Measurements from ENCODE around the gene SH3PXD2A.

DNA sequence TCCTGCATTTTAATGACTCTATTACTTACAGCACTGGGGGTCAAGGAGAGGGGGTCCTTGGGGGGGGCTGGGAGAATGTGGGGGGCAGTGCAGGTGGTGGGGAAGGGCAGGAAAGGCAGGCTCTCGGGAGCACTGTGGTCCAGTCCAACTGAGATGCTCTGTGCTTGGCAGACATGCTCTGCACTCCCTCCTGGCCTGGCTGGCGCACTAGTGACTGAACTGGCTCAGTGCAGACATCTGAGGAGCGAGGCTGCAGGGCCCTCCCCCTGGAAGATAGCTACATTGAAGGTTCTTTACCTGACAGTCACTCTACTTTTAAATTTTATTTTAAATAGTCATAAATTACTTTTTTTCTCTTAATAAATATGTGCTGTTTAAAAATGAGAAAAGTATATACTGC is 256.2 kb downstream of the SH3PXD2A start:
- no peak for TF ChIP-seq GATA2 (IDR thresholded peaks at IDR 0.05; ENCODE audit: low read depth, low read length)
- no peak for TF ChIP-seq GATA3 (IDR thresholded peaks at IDR 0.05; ENCODE audit: low read depth, low read length)

Data from SH-SY5Y (cell line).